Type B pancreatic cell (in vitro differentiated cells): ENCODE results near the gene SPRR1A. TPM values are rescaled to one million over a fixed set of nuclear protein-coding genes. Genes with fewer than 3 reads are reported as not detected.

Source experiments
- DNase-seq: peaks from one replicate; pipeline ENCODE4 v3.0.0; 2021; ENCODE audit warnings: mixed read lengths; ENCODE audit not compliant: unreplicated experiment; ENCODE audit errors: extremely low spot score
- H3K27ac Mint-ChIP-seq: 2 replicates; pipeline ENCODE4 v1.8.0; 2021; ENCODE audit warnings: mild to moderate bottlenecking, mixed read lengths
- H3K27me3 Mint-ChIP-seq: 2 replicates; pipeline ENCODE4 v1.8.0; 2021; ENCODE audit warnings: mixed read lengths
- H3K36me3 Mint-ChIP-seq: 2 replicates; pipeline ENCODE4 v1.8.0; 2021; ENCODE audit warnings: mixed read lengths
- H3K4me1 Mint-ChIP-seq: one replicate; pipeline ENCODE4 v1.8.0; 2021; ENCODE audit warnings: mixed read lengths; ENCODE audit not compliant: unreplicated experiment
- H3K4me3 Mint-ChIP-seq: 2 replicates; pipeline ENCODE4 v1.8.0; 2021; ENCODE audit warnings: mild to moderate bottlenecking, mixed read lengths
- H3K9me3 Mint-ChIP-seq: 2 replicates; pipeline ENCODE4 v1.8.0; 2021; ENCODE audit warnings: mixed read lengths
- total RNA-seq: library from RNA; stranded (reverse); gene quantifications from 2 replicates; pipeline ENCODE4 v1.2.1, GENCODE V29; 2021; ENCODE audit warnings: low replicate concordance
- TF ChIP-seq, protein P1 (sequence below): fragments of 200-600 bp; sonication (generic); conservative IDR thresholded peaks from 2 replicates; pipeline ENCODE4 v1.5.0; 2021; ENCODE audit warnings: antibody characterized with exemption, mild to moderate bottlenecking

SPRR1A gene
- total RNA-seq, 1 donor from 2014 or later = 22.2 TPM

DNA sequence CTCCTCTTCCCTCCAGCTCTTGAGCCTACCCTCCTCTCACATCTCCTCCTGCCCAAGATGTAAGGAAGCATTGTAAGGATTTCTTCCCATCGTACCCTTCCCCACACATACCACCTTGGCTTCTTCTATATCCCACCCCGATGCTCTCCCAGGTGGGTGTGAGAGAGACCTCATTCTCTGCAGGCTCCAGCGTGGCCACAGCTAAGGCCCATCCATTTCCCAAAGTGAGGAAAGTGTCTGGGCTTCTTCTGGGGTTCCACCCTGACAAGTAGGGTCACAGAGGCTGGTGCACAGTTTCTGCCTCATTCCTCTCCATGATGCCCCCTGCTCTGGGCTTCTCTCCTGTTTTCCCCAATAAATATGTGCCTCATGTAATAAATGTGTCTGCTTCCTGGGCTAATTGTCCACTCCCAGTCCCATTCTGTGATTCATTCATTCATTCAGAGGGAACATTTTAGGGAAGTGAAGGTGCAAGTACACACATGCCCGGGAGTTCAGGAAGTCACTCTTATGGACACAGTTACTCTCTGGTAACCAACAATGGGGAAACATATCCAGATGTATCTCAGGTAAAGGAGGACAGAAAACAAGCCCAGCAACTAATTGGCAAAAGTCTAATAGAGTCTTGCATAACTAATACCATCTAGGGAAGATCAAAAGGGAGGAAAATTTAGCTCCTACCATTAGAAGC lies 11.5 kb upstream of the SPRR1A start:
- no peaks in the 10 kb centered on the region for H3K36me3 Mint-ChIP-seq
- no peak overlapping the region for H3K27ac Mint-ChIP-seq
- no peaks in the 10 kb centered on the region for H3K27me3 Mint-ChIP-seq
- DNase-seq = no peak
- H3K4me1 Mint-ChIP-seq = no peaks in the 10 kb centered on the region
- TF ChIP-seq, protein P1, sequence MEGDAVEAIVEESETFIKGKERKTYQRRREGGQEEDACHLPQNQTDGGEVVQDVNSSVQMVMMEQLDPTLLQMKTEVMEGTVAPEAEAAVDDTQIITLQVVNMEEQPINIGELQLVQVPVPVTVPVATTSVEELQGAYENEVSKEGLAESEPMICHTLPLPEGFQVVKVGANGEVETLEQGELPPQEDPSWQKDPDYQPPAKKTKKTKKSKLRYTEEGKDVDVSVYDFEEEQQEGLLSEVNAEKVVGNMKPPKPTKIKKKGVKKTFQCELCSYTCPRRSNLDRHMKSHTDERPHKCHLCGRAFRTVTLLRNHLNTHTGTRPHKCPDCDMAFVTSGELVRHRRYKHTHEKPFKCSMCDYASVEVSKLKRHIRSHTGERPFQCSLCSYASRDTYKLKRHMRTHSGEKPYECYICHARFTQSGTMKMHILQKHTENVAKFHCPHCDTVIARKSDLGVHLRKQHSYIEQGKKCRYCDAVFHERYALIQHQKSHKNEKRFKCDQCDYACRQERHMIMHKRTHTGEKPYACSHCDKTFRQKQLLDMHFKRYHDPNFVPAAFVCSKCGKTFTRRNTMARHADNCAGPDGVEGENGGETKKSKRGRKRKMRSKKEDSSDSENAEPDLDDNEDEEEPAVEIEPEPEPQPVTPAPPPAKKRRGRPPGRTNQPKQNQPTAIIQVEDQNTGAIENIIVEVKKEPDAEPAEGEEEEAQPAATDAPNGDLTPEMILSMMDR = no peak
- no peak overlapping the region for H3K4me3 Mint-ChIP-seq
- no peaks in the 10 kb centered on the region for H3K9me3 Mint-ChIP-seq

DNA sequence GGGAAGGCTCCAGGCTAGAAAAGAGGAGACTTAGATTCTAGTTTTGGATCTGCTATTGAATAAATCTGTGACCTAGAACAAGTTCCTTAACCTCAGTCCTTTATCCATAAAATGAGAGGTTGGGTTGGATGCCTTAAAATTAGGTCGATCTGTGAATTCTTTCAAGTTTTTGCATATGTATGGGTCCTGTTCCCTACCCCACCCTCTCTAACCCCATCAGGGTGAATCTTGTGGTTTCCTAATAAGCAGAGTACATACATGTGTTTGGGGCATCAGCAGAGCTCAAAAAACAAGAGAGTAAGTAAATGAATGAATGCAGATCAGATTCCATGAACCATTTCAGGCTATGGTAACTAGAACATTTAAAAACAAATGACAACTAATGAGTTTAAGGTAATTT lies 7.2 kb upstream of the SPRR1A start:
- TF ChIP-seq, protein P1 = no peak
- Mint-ChIP-seq H3K4me3 (no peak overlapping the region), H3K36me3 (no peaks in the 10 kb centered on the region), H3K9me3 (no peaks in the 10 kb centered on the region), H3K27ac (no peak overlapping the region), H3K4me1 (no peaks in the 10 kb centered on the region), H3K27me3 (no peaks in the 10 kb centered on the region)
- no peak for DNase-seq

DNA sequence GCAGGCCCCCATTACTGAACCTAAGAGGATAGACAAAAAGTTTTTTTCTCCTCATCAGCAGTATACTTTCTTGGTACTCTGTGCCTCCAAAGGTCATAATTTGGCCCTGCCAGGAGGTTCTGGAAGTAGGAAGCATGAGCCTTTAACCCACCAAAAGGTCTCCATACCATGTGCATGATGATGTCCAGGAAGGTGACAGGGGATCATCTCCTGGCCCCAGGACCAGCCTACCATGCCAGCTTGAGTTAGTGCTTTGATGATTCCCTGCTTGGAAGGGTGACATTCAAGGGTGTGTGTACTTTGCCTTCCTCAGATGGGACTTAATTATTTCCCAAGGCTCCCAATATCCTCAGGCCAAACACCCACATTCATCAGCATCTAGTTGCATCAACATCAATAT lies 6.3 kb upstream of the SPRR1A start:
- Mint-ChIP-seq H3K4me3 (no peak overlapping the region), H3K27ac (no peak overlapping the region), H3K4me1 (no peaks in the 10 kb centered on the region), H3K27me3 (no peaks in the 10 kb centered on the region), H3K36me3 (no peaks in the 10 kb centered on the region), H3K9me3 (no peaks in the 10 kb centered on the region)
- DNase-seq = no peak
- TF ChIP-seq, protein P1 = no peak

DNA sequence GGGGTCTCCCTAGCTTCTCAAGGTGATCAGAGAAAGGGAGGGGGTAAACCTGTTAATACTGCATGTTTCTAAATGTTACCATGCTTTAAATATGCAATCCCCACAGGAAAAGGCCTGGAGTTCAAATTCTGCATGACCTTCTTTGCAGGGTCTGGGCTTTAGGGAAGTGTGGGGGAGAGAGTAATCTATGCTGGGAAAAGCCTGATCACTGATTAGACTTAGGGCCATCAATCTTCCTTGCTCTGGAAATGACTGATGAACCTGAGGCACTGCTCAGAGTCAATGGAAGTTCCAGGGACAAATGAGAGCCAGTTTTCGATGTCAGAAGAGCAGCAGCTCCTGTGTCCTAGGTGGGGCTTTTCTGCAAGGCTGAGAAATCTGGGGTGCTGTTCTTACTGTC lies 3.2 kb upstream of the SPRR1A start:
- Mint-ChIP-seq H3K4me3 (no peak overlapping the region), H3K27ac (no peak overlapping the region), H3K27me3 (no peaks in the 10 kb centered on the region), H3K36me3 (no peaks in the 10 kb centered on the region), H3K9me3 (no peaks in the 10 kb centered on the region), H3K4me1 (no peaks in the 10 kb centered on the region)
- TF ChIP-seq, protein P1 = no peak
- no peak for DNase-seq

DNA sequence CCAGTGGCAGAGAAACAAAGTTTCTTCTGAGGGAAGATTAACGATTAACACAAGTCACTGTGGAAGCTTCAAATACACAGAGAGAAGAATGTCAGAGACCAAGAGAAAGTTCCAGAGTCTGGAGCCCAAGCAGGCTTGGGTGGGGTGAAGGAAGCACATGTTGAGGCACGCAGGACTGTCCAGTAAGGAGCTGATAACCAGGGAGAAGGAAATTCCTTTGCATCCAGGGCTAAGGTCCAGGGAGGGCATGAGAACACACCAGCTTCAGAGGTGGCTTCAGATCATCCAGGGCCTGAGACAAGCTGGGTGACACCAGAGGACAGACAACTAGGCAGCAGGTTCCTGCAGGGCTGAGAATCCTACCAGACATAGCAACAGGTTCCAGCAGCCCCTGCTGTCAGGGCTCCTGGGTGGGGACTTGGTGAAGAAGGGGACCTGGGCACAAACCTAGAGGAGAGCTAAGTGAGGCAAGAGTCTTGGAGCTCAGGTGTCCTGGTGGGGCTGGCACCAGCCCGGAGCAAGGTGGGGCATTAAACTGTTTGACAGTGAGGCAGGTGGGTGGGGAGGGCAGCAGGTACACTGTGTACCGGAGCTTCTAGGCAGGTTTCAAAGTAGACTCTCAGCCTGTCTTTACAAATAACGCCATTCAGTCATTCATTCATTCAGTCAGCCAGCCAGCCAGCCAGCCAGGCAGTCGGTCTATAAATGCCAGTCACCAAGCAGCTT lies 2.6 kb upstream of the SPRR1A start:
- Mint-ChIP-seq H3K4me3 (no peak overlapping the region), H3K27ac (no peak overlapping the region), H3K4me1 (no peaks in the 10 kb centered on the region), H3K36me3 (no peaks in the 10 kb centered on the region), H3K9me3 (no peaks in the 10 kb centered on the region), H3K27me3 (no peaks in the 10 kb centered on the region)
- DNase-seq = no peak
- TF ChIP-seq, protein P1 = no peak
